H9 (cell line): Measurements from ENCODE around the gene UBIAD1. TPM values are rescaled to one million over a fixed set of nuclear protein-coding genes. Genes with fewer than 3 reads are reported as not detected.

ENCODE experiments used
- DNase-seq: peaks from one replicate; pipeline ENCODE4 v3.0.0-alpha.2; 2017
- H2AFZ ChIP-seq: one replicate; pipeline ENCODE4 v1.6.1; 2013; ENCODE audit warnings: mild to moderate bottlenecking, low read length, control low read depth, moderate library complexity
- H2AK5ac ChIP-seq: 2 replicates; pipeline ENCODE4 v1.6.1; 2013; ENCODE audit warnings: low read length, control low read depth, mixed read lengths; ENCODE audit not compliant: insufficient read length
- H2BK120ac ChIP-seq: one replicate; pipeline ENCODE4 v1.6.1; 2013; ENCODE audit warnings: low read depth, mild to moderate bottlenecking, low read length, control low read depth, inconsistent platforms; ENCODE audit not compliant: poor library complexity, severe bottlenecking
- H2BK12ac ChIP-seq: 2 replicates; pipeline ENCODE4 v1.6.1; 2013; ENCODE audit warnings: low read length, control low read depth, mixed read lengths, low read depth; ENCODE audit not compliant: insufficient read length
- H2BK15ac ChIP-seq: 2 replicates; pipeline ENCODE4 v1.6.1; 2013; ENCODE audit warnings: low read depth, low read length, control low read depth
- H2BK20ac ChIP-seq: one replicate; pipeline ENCODE4 v1.6.1; 2013; ENCODE audit warnings: low read depth, mild to moderate bottlenecking, low read length, control low read depth, inconsistent platforms; ENCODE audit not compliant: poor library complexity, severe bottlenecking
- H2BK5ac ChIP-seq: 2 replicates; pipeline ENCODE4 v1.6.1; 2013; ENCODE audit warnings: low read length, control low read depth, mixed read lengths; ENCODE audit not compliant: insufficient read length
- H3K14ac ChIP-seq: 2 replicates; pipeline ENCODE4 v1.6.1; 2013; ENCODE audit warnings: low read length, control low read depth; ENCODE audit not compliant: insufficient read depth
- H3K18ac ChIP-seq: 2 replicates; pipeline ENCODE4 v1.6.1; 2013; ENCODE audit warnings: low read depth, mild to moderate bottlenecking, mixed read lengths, low read length, control low read depth; ENCODE audit not compliant: insufficient read length
- H3K23ac ChIP-seq: 2 replicates; pipeline ENCODE4 v1.6.1; 2013; ENCODE audit warnings: low read length, control low read depth, mixed read lengths, low read depth; ENCODE audit not compliant: insufficient read length
- H3K23me2 ChIP-seq: 2 replicates; pipeline ENCODE4 v1.6.1; 2013; ENCODE audit warnings: low read depth, mild to moderate bottlenecking, mixed read lengths, low read length, control low read depth; ENCODE audit not compliant: insufficient read length, poor library complexity, severe bottlenecking
- H3K27ac ChIP-seq: 2 replicates; pipeline ENCODE4 v1.5.1; 2013; ENCODE audit warnings: low read length, control low read depth, mixed read lengths, low read depth; ENCODE audit not compliant: insufficient read length
- H3K27me3 ChIP-seq: 2 replicates; pipeline ENCODE4 v1.6.1; 2013; ENCODE audit warnings: low read length, control low read depth, inconsistent platforms; ENCODE audit not compliant: insufficient read depth
- H3K4ac ChIP-seq: 2 replicates; pipeline ENCODE4 v1.6.1; 2013; ENCODE audit warnings: low read depth, mild to moderate bottlenecking, control low read depth, inconsistent platforms, low read length, moderate library complexity
- H3K4me1 ChIP-seq: 2 replicates; pipeline ENCODE4 v1.6.1; 2013; ENCODE audit warnings: low read length, control low read depth, inconsistent platforms; ENCODE audit not compliant: insufficient read depth
- H3K4me2 ChIP-seq: 2 replicates; pipeline ENCODE4 v1.6.1; 2013; ENCODE audit warnings: low read length, control low read depth, mixed read lengths; ENCODE audit not compliant: insufficient read length, insufficient read depth
- H3K56ac ChIP-seq: 2 replicates; pipeline ENCODE4 v1.6.1; 2013; ENCODE audit warnings: low read depth, mild to moderate bottlenecking, mixed read lengths, low read length, control low read depth; ENCODE audit not compliant: insufficient read length
- H3K79me1 ChIP-seq: 2 replicates; pipeline ENCODE4 v1.6.1; 2013; ENCODE audit warnings: low read depth, mild to moderate bottlenecking, moderate library complexity, low read length, control low read depth, inconsistent platforms; ENCODE audit not compliant: insufficient read depth, poor library complexity, severe bottlenecking
- H3K79me2 ChIP-seq: 2 replicates; pipeline ENCODE4 v1.6.1; 2013; ENCODE audit warnings: low read length, control low read depth, inconsistent platforms; ENCODE audit not compliant: insufficient read depth
- H3K9ac ChIP-seq: 2 replicates; pipeline ENCODE4 v1.6.1; 2013; ENCODE audit warnings: low read length, control low read depth, mixed read lengths; ENCODE audit not compliant: insufficient read length; ENCODE audit errors: extremely low read depth
- H3K9me3 ChIP-seq: one replicate; pipeline ENCODE4 v1.6.1; 2013; ENCODE audit warnings: low read depth, low read length, inconsistent platforms; ENCODE audit not compliant: control insufficient read depth
- H3T11ph ChIP-seq: one replicate; pipeline ENCODE4 v1.6.1; 2013; ENCODE audit warnings: mild to moderate bottlenecking, low read length, control low read depth, inconsistent platforms
- H4K20me1 ChIP-seq: one replicate; pipeline ENCODE4 v1.6.1; 2013; ENCODE audit not compliant: control insufficient read depth, insufficient read length, insufficient read depth
- H4K5ac ChIP-seq: 2 replicates; pipeline ENCODE4 v1.6.1; 2013; ENCODE audit warnings: low read depth, mild to moderate bottlenecking, mixed read lengths, low read length, control low read depth; ENCODE audit not compliant: insufficient read length
- H4K8ac ChIP-seq: replicated peaks from 2 replicates; pipeline ENCODE4 v1.6.1; 2013; ENCODE audit warnings: low read length, control low read depth, mixed read lengths, low read depth; ENCODE audit not compliant: insufficient read length
- H4K91ac ChIP-seq: 2 replicates; pipeline ENCODE4 v1.6.1; 2013; ENCODE audit warnings: low read depth, mild to moderate bottlenecking, moderate library complexity, mixed read lengths, low read length, control low read depth; ENCODE audit not compliant: insufficient read length
- H3K27ac Mint-ChIP-seq, 3 experiments: 2 replicates in 2 of 3; 3 replicates in 1 of 3; pipeline ENCODE4 v1.8.0; 2020 to 2021; ENCODE audit warnings: mixed read lengths in 3 of 3, mild to moderate bottlenecking in 1 of 3, moderate library complexity in 1 of 3
- H3K27me3 Mint-ChIP-seq: 2 replicates; pipeline ENCODE4 v1.8.0; 2021; ENCODE audit warnings: low read depth, mild to moderate bottlenecking, moderate library complexity, mixed read lengths
- H3K36me3 Mint-ChIP-seq, 3 experiments: 2 replicates in 2 of 3; 3 replicates in 1 of 3; pipeline ENCODE4 v1.8.0; 2020 to 2021; ENCODE audit warnings: low read depth in 3 of 3, mixed read lengths in 3 of 3; ENCODE audit not compliant: insufficient read depth in 1 of 3
- H3K4me1 Mint-ChIP-seq, 2 experiments: 2 replicates each; pipeline ENCODE4 v1.8.0; 2020; ENCODE audit warnings: mixed read lengths in 2 of 2
- H3K4me3 Mint-ChIP-seq, 2 experiments: 2 replicates in 1 of 2; 3 replicates in 1 of 2; pipeline ENCODE4 v1.8.0; 2020 to 2021; ENCODE audit warnings: mild to moderate bottlenecking in 2 of 2, mixed read lengths in 2 of 2, moderate library complexity in 1 of 2
- H3K9me3 Mint-ChIP-seq, 2 experiments: 2 replicates in 1 of 2; 3 replicates in 1 of 2; pipeline ENCODE4 v1.8.0; 2020; ENCODE audit warnings: mild to moderate bottlenecking in 2 of 2, mixed read lengths in 2 of 2, moderate library complexity in 1 of 2
- CTCF ChIP-seq: fragments of 200-600 bp; sonication (generic); conservative IDR thresholded peaks from 3 replicates; pipeline ENCODE4 v1.8.0; 2021; ENCODE audit warnings: antibody characterized with exemption, mild to moderate bottlenecking
- WGBS: extraction: QIAGEN DNeasy Blood & Tissue Kit; methylation state at CpG from one replicate; pipeline ENCODE4 v1.1.7; 2013; ENCODE audit warnings: missing lambda C conversion rate, low lambda C conversion rate, mixed read lengths; ENCODE audit not compliant: insufficient read length; ENCODE audit errors: extremely low coverage; 5-methylcytosine and 5-hydroxymethylcytosine counted together
- total RNA-seq: library from RNA; stranded (reverse); gene quantifications from 2 replicates; pipeline ENCODE4 v1.2.1, GENCODE V29; 2021

Gene UBIAD1
- total RNA-seq, 1 experiment from 2014 or later = 30.2 TPM

GRCh38 chr1:11316701-11317100 is 43.7 kb downstream of the UBIAD1 start:
- H3K56ac ChIP-seq = no peak overlapping the region
- no peak overlapping the region for H2BK12ac ChIP-seq
- no peaks in the 10 kb centered on the region for H3K9me3 ChIP-seq
- no CpG with 5 or more reads among the region's 6 CpGs for WGBS
- no peak overlapping the region for H3K4me2 ChIP-seq
- H2BK5ac ChIP-seq = no peak overlapping the region
- Mint-ChIP-seq H3K27me3 (no peaks in the 10 kb centered on the region; the same call in 1 of the 2 replicates), H3K36me3 (no peaks in the 10 kb centered on the region; a peak in 1 of 7 replicates), H3K4me1 (peaks cover 20 to 26% of the 10 kb centered on the region in 2 experiments), H3K9me3 (no peaks in the 10 kb centered on the region), H3K27ac (peak overlapping the region in 1 of 3 experiments; percentile 33; a peak in 3 of 7 replicates), H3K4me3 (no peak overlapping the region)
- H3K23ac ChIP-seq = no peak overlapping the region
- H3K27me3 ChIP-seq = no peaks in the 10 kb centered on the region
- no peak overlapping the region for H3K4ac ChIP-seq
- H4K20me1 ChIP-seq = no peaks in the 10 kb centered on the region
- H3K18ac ChIP-seq = no peak overlapping the region
- TF ChIP-seq CTCF = no peak
- no peaks in the 10 kb centered on the region for H3K79me1 ChIP-seq
- no peak overlapping the region for H4K8ac ChIP-seq
- no peaks in the 10 kb centered on the region for H3K23me2 ChIP-seq
- H2AK5ac ChIP-seq = no peak overlapping the region
- H3K14ac ChIP-seq = no peak overlapping the region
- H4K5ac ChIP-seq = no peak overlapping the region
- H3T11ph ChIP-seq = no peak overlapping the region
- no peak overlapping the region for H3K9ac ChIP-seq
- H4K91ac ChIP-seq = no peak overlapping the region
- H2BK20ac ChIP-seq = no peak overlapping the region
- DNase-seq = no peak
- H3K4me1 ChIP-seq = no peaks in the 10 kb centered on the region; the same call in 1 of the 2 replicates
- H2BK15ac ChIP-seq = no peak overlapping the region
- H3K79me2 ChIP-seq = no peaks in the 10 kb centered on the region
- H2BK120ac ChIP-seq = no peak overlapping the region
- H2AFZ ChIP-seq = no peak overlapping the region
- no peak overlapping the region for H3K27ac ChIP-seq
